ENCODE results near the gene CHRNB1. TPM values are rescaled to one million over a fixed set of nuclear protein-coding genes. Genes with fewer than 3 reads are reported as not detected.

Gene CHRNB1, protein sequence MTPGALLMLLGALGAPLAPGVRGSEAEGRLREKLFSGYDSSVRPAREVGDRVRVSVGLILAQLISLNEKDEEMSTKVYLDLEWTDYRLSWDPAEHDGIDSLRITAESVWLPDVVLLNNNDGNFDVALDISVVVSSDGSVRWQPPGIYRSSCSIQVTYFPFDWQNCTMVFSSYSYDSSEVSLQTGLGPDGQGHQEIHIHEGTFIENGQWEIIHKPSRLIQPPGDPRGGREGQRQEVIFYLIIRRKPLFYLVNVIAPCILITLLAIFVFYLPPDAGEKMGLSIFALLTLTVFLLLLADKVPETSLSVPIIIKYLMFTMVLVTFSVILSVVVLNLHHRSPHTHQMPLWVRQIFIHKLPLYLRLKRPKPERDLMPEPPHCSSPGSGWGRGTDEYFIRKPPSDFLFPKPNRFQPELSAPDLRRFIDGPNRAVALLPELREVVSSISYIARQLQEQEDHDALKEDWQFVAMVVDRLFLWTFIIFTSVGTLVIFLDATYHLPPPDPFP
- 10 to 100 TPM; 12.4 to 13.8 TPM for total RNA-seq
- long read RNA-seq, transcript CHRNB1-201 (11 exons, 2,557 nt), result major isoform, 22 of 29 reads
- long read RNA-seq, partial matches to known transcripts, result 1 of 29 reads
- long read RNA-seq, other reads (novel, unspliced or antisense), result 0 of 29 reads

DNA sequence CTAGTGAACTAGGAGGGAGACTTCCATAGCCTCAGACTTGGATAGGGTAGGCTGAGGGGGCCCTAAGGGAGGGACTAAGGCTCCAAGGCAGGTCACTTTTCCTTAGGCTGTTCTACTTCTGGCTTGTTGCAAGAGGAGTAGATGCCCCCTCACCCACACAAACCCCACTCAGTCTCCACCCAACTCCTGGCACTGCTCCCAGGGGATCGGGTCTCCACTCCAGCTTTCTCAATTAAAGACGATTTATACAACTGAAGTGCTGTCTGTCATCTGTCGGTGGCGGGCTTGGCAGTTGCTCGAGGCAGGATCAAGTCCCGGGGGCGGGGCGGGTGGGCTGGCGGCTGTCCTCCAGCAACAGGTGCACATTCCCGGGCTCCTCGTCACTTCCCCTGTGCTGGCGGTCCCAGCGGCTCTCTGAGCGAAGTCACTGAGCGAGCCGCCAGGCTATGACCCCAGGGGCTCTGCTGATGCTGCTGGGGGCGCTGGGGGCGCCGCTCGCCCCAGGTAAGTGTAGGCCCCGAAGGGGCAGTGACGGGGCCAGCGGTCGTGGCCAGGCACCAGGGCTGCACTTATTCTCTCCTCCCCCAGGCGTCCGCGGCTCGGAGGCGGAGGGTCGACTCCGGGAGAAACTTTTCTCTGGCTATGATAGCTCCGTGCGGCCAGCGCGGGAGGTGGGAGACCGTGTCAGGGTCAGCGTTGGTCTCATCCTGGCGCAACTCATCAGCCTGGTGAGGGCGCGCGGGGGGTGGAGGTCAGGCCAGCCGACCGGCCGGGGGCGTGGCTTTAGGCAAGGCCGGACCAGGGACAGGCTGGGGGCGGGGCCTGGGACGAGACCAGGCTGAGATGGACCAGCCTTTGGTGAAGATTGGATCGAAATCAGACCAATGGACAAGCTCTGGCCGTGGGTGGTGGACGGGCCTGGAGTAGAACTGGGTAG lies at the start of gene CHRNB1:
CHRNB1 (plus strand) TSS at position 380 of the 937 bp plus-strand sequence; CDS start at position 447, 67 bp downstream.
- intact Hi-C loops (cut with DNase I), result no loop called here
- DNase-seq (peak; percentile 89), ATAC-seq (peak; percentile 88 to 90)

DNA sequence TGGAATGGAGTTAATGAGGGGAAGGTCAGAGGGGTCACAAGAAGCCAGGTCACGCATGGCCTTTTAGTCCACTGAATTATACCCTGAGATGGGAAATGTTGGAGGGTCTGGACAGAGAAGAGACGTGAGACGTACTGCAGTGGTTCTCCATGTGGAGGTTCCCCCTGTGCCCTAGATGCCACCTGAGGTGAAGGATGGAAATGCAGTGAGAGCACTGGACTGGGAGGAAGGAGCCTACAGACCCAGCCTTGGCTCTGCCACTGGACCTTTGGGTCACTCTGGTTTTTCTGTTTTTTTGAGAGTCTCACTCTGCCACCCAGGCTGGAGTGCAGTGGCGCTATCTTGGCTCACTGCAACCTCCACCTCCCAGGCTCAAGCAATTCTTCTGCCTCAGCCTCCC lies 48.7 kb upstream of the CHRNB1 start:
- intact Hi-C loops (cut with DNase I), result no loop called here
- ATAC-seq, result no peak
- no peak for DNase-seq

DNA sequence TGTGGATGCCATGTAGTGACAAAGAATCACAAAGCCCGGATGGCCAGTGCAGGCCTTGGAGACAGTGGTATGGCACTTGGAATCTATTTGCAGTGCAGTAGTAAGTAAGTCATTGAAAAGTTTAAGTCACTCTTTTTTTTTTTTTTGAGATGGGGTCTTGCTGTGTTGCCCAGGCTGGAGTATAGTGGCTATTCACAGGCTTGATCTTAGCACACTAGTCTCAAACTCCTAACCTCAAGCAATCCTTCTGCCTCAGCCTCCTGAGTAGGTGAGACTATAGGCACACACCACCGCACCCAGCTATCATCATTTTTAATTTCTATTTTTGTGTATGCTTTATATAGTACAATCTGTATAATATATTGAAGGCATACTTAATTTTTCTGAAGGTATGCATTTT lies 46.2 kb upstream of the CHRNB1 start:
- DNase-seq (no peak), ATAC-seq (no peak)
- intact Hi-C loops (cut with DNase I), result no loop called here

DNA sequence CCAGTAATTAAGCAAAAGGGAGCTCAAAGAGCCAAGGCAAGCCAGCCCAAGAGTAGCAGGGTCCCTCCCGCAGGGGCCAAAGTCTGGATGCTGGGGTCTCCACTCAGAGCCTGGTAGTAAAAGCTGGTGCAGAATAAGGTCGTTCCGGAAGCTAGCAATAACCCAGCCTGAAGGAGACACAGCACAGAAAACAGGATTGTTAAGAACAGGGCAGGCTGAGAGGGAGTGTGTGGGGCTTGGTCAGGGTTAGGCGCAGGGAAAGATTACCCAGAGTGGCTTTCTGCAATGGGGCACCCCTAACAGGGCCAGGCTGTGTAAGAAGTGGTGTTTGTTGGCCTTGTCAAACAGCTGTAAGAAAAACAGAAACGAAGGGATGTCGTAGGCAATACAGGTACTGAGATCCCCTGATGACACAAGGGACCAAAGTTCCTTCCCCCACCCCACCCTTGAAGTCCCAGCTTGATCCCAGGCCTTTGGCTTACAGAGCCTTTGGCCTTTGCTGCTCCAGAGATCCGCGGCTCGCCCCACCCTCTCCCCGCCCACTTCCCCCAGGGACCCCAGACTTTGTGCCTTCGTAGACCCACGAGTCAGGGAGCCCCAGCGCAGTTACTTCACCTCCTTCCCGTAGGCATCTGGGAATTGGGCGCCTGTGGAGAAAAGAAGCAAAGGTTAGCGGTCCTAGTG lies 41.7 kb upstream of the CHRNB1 start:
- DNase-seq, result peak; percentile 73
- ATAC-seq, result peak; percentile 4 to 13
- intact Hi-C loops (cut with DNase I), result no loop called here

DNA sequence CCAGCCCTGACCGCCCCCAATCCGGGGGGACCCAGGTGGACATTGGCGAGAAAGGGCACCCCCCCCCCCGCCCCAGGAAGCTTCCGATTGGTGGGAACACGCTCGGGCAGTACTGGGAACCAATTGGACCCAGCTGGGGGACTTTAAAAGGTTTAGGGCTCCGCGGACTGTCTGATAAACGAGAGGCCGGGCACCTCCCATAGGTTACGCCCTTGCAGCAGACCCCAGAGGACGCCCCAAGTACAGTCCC lies 41.2 kb upstream of the CHRNB1 start:
- no peak for DNase-seq
- intact Hi-C loops (cut with DNase I), result no loop called here
- peak; percentile 51 to 54 for ATAC-seq

DNA sequence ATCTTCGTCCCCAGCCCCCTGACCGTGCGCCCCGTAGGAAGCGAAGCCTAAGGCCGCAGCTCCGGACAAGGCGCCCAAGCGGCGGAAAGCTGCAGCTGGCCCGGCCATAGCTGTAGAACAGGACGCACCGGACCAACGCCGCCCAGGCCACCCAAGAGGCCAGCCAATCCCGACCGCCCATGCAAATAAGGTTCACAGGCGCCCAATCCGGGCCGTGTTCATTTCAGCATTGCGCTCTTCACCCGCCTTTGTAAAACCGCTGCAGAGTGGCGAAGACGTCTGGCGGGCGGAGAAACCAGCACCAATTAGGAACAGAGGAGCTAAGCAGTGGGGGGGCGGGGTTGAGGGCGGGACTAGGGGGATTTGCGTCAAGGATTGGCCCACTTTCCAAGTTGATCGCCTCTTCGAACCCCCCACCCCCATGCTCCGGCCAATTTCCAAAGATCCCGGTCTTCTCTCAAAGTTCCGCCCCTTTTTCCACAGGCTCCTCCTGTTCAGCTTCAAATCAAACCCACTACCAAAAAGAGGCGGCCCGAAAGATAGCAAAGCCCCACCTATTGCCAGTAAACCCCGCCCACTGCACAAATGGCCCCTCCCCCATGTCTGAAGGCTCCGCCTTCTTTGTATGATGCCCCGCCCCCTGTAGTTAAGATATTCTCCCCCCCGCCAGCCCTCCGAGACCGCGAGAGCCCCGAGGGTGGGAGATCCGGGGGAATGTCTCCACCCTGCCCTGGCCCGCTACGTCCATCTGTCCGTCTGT lies 40.7 kb upstream of the CHRNB1 start, which contains the start of gene TMEM256:
TMEM256 (minus strand) TSS at position 121 of the 760 bp plus-strand sequence; CDS start at position 108, 13 bp downstream.
- peak; percentile 91 to 94 for ATAC-seq
- intact Hi-C loops (cut with DNase I), result loop anchor here in 1 of 2 donors (2.0 kb wide), 1 partner anchor 31 kb away; the partner anchor contains the start of gene TMEM102

DNA sequence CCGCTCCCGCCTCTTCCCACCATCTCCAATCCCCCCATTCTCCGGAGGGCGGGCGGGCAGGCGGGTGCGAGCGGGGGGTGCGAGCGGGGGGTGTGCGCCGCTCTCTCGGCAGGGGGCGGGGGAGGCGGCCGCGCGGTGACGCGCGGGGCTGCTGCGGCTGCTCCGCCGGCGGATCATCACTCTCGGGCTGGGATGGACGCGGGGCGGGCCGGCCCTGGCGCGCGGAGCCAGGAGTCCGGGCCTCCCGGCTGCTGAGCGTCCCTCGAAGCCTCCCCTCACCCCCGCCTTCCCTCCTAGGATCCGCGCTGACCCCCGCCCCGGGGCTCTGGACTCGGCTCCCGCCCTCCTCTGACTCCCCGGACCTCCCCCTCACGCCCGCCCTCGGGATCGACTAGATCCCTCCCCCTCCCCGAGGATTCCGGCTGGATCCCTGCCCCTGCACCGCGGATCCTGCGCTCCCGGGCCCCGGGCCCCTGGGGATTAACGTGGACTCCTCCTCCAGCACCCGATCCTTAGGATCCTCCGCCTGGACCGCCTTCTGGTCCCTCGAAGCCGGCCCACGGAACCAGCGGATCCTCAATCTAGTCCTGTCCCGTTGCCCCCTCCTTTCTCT lies 40.0 kb upstream of the CHRNB1 start:
- intact Hi-C loops (cut with DNase I), result loop anchor here in 1 of 2 donors (2.0 kb wide), 1 partner anchor 30 kb away; the partner anchor contains the start of gene TMEM102
- ATAC-seq (peak; percentile 52 to 65), DNase-seq (peak; percentile 73)

More for the DNA sequence above, 40.7 kb upstream of the CHRNB1 start, which contains the start of gene TMEM256:
- peak; percentile 99 for DNase-seq

DNA sequence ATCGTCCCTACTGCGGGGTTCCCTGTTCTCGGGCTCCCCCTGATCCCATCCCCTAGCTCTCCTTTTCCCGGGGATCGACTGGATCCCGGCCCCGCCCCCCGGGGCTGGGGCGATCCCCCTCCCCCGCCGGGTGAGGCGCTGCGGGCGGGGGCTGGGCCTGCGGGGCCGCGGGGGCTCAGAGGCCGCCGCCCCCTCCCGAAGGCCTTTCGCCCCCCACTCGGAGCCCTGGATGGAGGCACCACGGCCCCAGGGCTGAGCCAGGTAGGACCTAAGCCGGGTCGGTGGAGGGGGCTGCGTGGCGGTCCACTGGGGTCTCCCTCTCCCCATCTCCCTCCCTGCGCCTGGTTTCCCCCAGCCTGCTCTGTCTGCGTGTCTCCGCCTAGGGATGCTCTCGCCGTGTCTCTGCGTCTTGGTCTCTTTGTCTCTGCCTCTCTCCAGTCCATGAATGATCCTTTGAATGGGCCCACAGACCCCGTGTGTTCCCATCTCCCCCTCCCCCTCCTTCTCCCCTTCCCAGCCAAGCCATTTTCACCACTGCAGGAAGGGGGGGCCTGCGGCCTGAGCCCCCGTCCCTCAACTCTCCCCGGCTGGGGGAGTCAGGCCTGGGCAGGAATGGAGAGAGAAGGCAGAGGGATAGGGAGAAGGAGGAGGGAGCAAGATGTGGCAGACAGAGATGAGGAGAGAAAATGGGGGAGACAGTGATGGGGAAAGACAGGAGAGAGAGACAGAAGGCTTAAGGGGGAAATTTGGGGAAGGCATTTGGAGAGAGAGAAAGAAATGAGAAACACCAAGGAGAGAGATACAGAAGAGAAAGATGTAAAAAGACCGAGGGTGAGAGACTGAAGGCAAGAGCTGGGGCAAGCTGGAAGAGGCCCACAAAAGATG lies 39.3 kb upstream of the CHRNB1 start:
- intact Hi-C loops (cut with DNase I), result loop anchor here in 1 of 2 donors (2.0 kb wide), 1 partner anchor 29 kb away; the partner anchor contains the start of gene TMEM102
- ATAC-seq, result no peak
- no peak for DNase-seq

DNA sequence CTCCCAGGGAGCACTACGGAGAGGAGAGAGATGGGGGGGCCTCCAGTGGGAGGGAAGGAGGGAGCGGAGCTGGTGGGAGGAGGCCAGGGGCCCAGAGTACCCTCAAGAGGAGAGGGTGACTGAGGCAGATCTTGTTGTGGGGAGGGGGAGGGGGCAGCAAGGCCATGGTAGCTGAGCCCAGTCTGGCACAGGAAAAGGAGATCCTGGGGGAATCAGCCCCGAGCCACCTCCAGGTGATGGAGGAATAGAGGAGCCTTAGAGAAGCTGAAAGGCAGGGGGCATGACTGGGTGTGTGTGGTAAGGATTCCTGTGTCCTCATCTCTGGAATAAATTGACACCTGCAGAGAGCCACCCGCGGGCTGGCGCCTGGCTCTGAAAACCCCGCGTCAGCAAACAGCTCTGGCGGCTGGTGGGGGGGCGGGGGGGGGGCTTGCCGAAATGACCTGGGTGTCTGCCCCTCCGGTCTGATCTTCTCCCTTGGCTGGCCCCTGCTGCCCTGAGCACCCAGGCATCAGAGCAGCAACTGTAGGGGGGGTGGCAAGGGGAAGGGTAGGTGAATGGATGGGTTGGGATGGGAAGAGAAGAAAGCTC lies 38.5 kb upstream of the CHRNB1 start:
- DNase-seq, result no peak
- intact Hi-C loops (cut with DNase I), result no loop called here
- no peak for ATAC-seq

DNA sequence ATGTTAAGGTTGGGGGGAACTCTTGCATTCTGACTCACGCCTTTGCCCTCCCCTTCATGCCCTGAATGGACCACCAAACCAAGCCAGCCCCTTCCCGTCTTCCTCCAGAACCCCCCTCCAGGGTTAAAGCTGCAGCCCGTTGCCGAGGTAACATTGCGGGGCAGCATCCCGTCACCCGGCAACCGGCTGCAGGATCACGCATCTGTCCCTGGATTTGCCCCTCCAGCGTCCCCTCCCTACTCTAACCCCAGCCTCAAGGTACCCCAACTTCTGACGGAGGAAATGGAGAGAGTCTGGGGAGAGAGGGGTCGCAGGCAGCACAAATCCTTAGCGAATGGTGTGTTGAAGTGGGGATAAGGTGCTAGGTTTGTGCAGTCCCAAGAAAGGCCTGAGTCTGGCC lies 37.8 kb upstream of the CHRNB1 start:
- intact Hi-C loops (cut with DNase I), result no loop called here
- ATAC-seq (no peak), DNase-seq (no peak)

DNA sequence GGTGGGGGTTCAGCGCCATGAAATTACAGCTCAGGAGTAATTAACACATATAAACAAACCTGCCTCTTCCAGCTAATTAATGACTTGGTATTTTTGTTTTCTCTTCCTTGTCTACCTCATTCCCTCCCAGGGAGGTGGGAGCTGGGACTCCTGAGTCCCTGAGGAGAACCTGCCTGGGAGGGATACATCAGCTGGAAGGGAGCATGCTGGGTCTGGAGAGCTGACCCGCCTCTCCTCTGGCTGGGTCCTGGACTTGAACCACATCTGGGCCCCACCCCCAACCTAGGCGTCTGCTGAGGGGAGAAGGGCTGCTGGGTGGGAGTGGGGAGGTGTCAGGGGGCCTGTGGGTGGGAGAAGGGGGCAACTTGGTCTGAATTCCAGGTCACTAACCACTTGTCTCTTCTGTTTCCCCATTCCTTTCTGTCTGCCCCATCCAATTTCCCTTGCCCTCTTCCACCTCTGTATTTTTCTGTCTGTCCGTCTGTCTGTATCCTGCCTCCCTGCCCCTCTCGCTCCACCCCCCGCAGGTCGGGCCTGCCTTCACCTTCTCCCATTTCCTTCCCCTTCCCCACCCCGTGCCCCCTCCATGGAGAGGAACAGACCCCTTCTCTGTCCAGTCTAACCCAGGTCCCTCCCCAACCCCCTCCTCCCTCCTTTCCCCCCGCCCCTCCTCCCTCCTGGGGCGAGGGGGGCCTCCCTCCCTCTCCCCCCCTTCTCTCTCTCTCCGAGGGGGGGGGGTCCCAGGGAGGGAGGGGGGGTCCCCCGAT lies 37.2 kb upstream of the CHRNB1 start, which contains the start of gene NLGN2:
NLGN2 (plus strand) TSS at position 361 of the 767 bp plus-strand sequence. CDS start 411 bp downstream, outside the sequence.
- DNase-seq (no peak), ATAC-seq (no peak)
- intact Hi-C loops (cut with DNase I), result no loop called here

DNA sequence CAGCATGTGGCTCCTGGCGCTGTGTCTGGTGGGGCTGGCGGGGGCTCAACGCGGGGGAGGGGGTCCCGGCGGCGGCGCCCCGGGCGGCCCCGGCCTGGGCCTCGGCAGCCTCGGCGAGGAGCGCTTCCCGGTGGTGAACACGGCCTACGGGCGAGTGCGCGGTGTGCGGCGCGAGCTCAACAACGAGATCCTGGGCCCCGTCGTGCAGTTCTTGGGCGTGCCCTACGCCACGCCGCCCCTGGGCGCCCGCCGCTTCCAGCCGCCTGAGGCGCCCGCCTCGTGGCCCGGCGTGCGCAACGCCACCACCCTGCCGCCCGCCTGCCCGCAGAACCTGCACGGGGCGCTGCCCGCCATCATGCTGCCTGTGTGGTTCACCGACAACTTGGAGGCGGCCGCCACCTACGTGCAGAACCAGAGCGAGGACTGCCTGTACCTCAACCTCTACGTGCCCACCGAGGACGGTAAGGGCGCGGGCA lies 36.6 kb upstream of the CHRNB1 start:
- DNase-seq (no peak), ATAC-seq (no peak)
- intact Hi-C loops (cut with DNase I), result no loop called here

DNA sequence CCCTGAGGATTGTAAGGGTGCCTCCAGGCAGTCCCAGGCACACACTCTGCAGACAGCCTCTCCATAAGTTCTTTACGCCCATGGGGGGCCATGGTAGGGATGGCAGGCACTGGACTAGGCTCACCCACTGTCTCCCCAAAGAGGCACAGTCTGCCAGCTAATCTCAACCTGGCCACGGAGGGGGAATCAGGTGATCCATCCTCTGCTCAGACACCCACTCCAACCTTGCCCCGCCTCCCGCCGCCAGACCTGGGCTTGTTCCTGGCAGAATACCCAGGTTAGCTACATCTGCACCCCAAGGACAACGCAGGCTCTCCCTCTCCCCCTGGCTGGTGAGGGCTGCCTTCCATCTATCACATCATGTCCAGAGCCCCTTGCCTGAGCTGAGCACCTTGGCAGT lies 36.0 kb upstream of the CHRNB1 start:
- ATAC-seq (no peak), DNase-seq (no peak)
- intact Hi-C loops (cut with DNase I), result no loop called here

DNA sequence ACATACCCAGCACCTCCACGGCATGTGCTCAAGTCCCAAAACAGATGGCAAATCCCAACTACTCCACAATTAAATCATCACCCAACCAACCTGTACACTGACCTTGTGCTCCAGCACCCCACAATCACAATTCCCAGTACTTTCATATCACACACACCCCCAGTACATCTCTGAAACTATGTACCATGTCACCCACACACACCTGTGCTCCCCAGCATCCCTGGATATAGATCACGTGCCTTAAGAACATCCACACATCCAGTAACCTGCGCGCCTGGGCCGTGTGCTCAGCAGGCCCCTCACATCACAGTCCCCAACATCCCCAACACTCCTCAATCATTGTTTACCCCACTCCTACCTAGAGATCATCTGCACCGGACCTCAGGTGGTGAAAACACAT lies 35.1 kb upstream of the CHRNB1 start:
- intact Hi-C loops (cut with DNase I), result no loop called here
- no peak for DNase-seq
- ATAC-seq, result no peak

DNA sequence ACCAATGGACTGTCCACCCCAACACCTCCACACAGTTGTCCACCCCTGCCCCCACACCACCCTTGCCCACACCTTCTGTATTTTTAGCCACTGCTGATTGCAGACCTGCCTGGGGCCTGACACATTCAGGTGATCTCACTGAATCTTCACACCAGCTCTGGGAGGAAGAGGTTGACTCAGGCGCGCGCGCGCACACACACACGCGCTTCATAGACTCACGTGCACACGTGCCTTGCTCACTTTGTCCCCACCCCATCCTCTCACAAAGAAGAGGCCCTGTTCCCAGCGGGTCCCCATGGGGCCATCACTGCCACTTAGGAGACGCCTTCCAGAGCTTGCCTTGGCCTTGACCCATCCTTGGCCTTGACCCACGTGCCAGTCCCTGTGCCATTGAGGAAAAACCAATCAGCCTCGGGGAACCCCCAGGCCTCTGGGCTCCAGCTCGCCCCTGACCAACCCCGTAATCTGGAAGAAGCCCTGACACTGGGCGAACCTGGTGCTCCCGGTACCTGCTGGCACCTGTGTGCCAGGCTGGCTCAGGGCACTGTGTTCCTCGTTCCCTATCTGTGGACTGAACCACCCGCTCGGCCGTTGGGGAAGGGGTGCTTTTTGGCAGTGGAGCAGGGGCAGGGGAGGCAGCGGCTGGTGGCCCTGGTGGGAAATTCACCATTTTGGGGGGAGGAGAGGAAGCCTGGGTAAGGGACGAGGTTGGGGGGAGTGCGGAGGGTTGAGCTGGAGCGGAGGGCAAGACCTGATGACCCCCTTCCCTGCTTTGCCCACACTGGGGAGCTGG lies 34.0 kb upstream of the CHRNB1 start:
- ATAC-seq (no peak), DNase-seq (no peak)
- intact Hi-C loops (cut with DNase I), result no loop called here

All from left cardiac atrium (tissue), 4 donors.